ENCODE measurements around the gene RIPOR2. TPM values are rescaled to one million over a fixed set of nuclear protein-coding genes. Genes with fewer than 3 reads are reported as not detected.

RIPOR2 gene
- total and polyA plus RNA-seq, 2 experiments from 2014 or later = 9.5 to 22.5 TPM

- no peak overlapping the region for H3K4me3 ChIP-seq
- Mint-ChIP-seq H3K9me3 (no peaks in the 10 kb centered on the region), H3K4me1 (peaks cover 18% of the 10 kb centered on the region), H3K36me3 (ENCODE audit: low read depth) (peaks cover 32% of the 10 kb centered on the region), H3K27me3 (ENCODE audit: insufficient read depth, low read depth, poor library complexity) (no peaks in the 10 kb centered on the region), H3K4me3 (no peak overlapping the region), H3K27ac (no peak overlapping the region; the same call in 1 of the 2 replicates)
- H3K9me2 ChIP-seq (ENCODE audit: insufficient read depth) = no peaks in the 10 kb centered on the region
- TF ChIP-seq, protein P1, sequence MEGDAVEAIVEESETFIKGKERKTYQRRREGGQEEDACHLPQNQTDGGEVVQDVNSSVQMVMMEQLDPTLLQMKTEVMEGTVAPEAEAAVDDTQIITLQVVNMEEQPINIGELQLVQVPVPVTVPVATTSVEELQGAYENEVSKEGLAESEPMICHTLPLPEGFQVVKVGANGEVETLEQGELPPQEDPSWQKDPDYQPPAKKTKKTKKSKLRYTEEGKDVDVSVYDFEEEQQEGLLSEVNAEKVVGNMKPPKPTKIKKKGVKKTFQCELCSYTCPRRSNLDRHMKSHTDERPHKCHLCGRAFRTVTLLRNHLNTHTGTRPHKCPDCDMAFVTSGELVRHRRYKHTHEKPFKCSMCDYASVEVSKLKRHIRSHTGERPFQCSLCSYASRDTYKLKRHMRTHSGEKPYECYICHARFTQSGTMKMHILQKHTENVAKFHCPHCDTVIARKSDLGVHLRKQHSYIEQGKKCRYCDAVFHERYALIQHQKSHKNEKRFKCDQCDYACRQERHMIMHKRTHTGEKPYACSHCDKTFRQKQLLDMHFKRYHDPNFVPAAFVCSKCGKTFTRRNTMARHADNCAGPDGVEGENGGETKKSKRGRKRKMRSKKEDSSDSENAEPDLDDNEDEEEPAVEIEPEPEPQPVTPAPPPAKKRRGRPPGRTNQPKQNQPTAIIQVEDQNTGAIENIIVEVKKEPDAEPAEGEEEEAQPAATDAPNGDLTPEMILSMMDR (conservative IDR thresholded peaks at IDR 0.05; ENCODE audit: low read depth in 2 of 2) = no peak
- no peak for TF ChIP-seq CREB1 (CRISPR knock-in tag; IDR thresholded peaks at IDR 0.05; ENCODE audit: low read depth)
- TF ChIP-seq STAT1 (IDR thresholded peaks at IDR 0.05; ENCODE audit: unreplicated experiment) = no peak
- TF ChIP-seq EZH2phosphoT487 (IDR thresholded peaks at IDR 0.05; ENCODE audit: unreplicated experiment) = no peak
- TF ChIP-seq POLR2AphosphoS5 (IDR thresholded peaks at IDR 0.05; ENCODE audit: low read depth) = no peak
- TF ChIP-seq ZNF331 (CRISPR knock-in tag; IDR thresholded peaks at IDR 0.05; ENCODE audit: low read depth) = no peak
- no peak for TF ChIP-seq ZNF462 (CRISPR knock-in tag; IDR thresholded peaks at IDR 0.05)
- no peak overlapping the region for H3K4me2 ChIP-seq
- no peaks in the 10 kb centered on the region for H4K20me1 ChIP-seq (replicated peaks; ENCODE audit: insufficient read depth)
- H3F3A ChIP-seq (replicated peaks; ENCODE audit: low read depth) = no peaks in the 10 kb centered on the region
- DNase-seq (ENCODE audit: low spot score) (no peak), ATAC-seq (no peak)
- no peak overlapping the region for H2AFZ ChIP-seq
- H3K36me3 ChIP-seq (ENCODE audit: insufficient read depth) = no peaks in the 10 kb centered on the region
- H3K79me2 ChIP-seq (replicated peaks; ENCODE audit: insufficient read depth) = no peaks in the 10 kb centered on the region
- H3K27ac ChIP-seq (ENCODE audit: low read depth) = peak overlapping the region; percentile 35
- no peaks in the 10 kb centered on the region for H3K27me3 ChIP-seq (ENCODE audit: insufficient read depth)
- peaks cover 9% of the 10 kb centered on the region; the same call in 1 of the 2 replicates for H3K4me1 ChIP-seq (ENCODE audit: insufficient read depth)
Observed at GRCh38 chr6:24856901-24857670, 78.7 kb downstream of the RIPOR2 start.

All from GM23338 (cell line).